Testis (tissue), 3 donors: ENCODE data around the gene CLIC3. TPM values are rescaled to one million over a fixed set of nuclear protein-coding genes. Genes with fewer than 3 reads are reported as not detected.
A peak's percentile ranks its signal among the peaks of the same experiment; 100 is the strongest.

ENCODE experiments used
- DNase-seq: peaks from one replicate; pipeline ENCODE4 v3.0.0-alpha.2; 2019
- H3K27ac ChIP-seq, 2 donors: fragments of 200-600 bp; sonication (generic); one replicate each; pipeline ENCODE4 v1.5.1; 2019
- H3K27me3 ChIP-seq: fragments of 200-600 bp; sonication (generic); one replicate; pipeline ENCODE4 v1.5.1; 2019
- H3K36me3 ChIP-seq: fragments of 200-600 bp; sonication (generic); one replicate; pipeline ENCODE4 v1.5.1; 2017; ENCODE audit warnings: low read depth; ENCODE audit errors: missing control alignments
- H3K4me1 ChIP-seq: fragments of 200-600 bp; sonication (generic); one replicate; pipeline ENCODE4 v1.5.1; 2019
- H3K4me3 ChIP-seq, 2 donors: fragments of 200-600 bp; sonication (generic); one replicate each; pipeline ENCODE4 v1.5.1; 2017 to 2019
- H3K9me3 ChIP-seq: fragments of 200-600 bp; sonication (generic); one replicate; pipeline ENCODE4 v1.5.1; 2017
- CTCF ChIP-seq, 3 experiments: fragments of 450-650 bp in 2 of 3; fragments of 200-600 bp in 1 of 3; sonication (generic) in 1 of 3; IDR thresholded peaks; one replicate each; pipeline ENCODE4 v1.5.1; 2016 to 2019; ENCODE audit warnings: antibody characterized with exemption in 3 of 3, mild to moderate bottlenecking in 2 of 3, moderate library complexity in 1 of 3
- POLR2A ChIP-seq: fragments of 450-650 bp; IDR thresholded peaks from one replicate; pipeline ENCODE4 v1.6.1; 2017; ENCODE audit warnings: antibody characterized with exemption, mild to moderate bottlenecking, moderate library complexity
- WGBS, 2 donors: methylation state at CpG; one replicate each; pipeline ENCODE4 v1.1.5; 2018; 5-methylcytosine and 5-hydroxymethylcytosine counted together
- intact Hi-C: fragments of 100-400 bp; cut with DNase I; formaldehyde crosslinking; loops from one replicate; pipeline ENCODE4 v1.15.1; 2023; ENCODE audit warnings: low total_unique reads
- polyA plus RNA-seq: library from polyadenylated mRNA; stranded (reverse); fragments of 350-450 nt; fragmentation: Illumina TruSeq; extraction: RNeasy Lipid Tissue Mini Kit (QIAGEN cat#74804); gene quantifications from one replicate; pipeline ENCODE4 v1.2.3, GENCODE V29; 2014; ENCODE audit warnings: low read depth, low replicate concordance; ENCODE audit not compliant: insufficient read depth
- total RNA-seq, 2 donors: library from RNA; depleted of rRNA; stranded (reverse); fragments of >200 nt; gene quantifications; one replicate each; pipeline ENCODE4 v1.2.3, GENCODE V29; 2016

Gene CLIC3
- total and polyA plus RNA-seq, 3 donors from 2014 or later, result 1.8 to 2.8 (median 1.9) TPM

DNA sequence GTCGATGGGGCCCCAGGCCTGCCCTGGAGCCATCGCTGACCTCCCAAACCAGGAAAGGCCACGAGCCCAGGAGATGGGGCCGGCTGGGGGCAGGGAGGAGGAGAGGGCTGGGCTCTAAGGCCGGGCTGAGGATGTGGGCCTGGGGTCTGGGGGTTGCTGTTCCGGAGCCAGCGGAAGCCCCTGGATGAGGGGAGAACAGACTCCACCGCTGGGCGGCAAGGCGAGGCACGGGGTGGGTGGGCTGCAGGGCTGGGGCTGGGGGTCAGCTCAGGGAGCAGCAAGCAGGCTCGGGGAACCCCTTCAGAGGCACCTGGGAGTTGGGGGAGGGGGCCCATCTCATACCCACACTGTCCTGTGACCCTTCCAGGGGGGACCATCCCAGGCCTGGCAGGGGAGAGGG is 32.6 kb downstream of the CLIC3 start:
- TF ChIP-seq CTCF (IDR thresholded peaks at IDR 0.05) (no peak), POLR2A (no peak)
- no peaks in the 10 kb centered on the region for H3K36me3 ChIP-seq
- peaks cover 72% of the 10 kb centered on the region for H3K4me1 ChIP-seq
- H3K4me3 ChIP-seq, result no peak overlapping the region
- DNase-seq, result no peak
- no peaks in the 10 kb centered on the region for H3K9me3 ChIP-seq
- intact Hi-C loops, result no loop called here
- H3K27ac ChIP-seq, result peak overlapping the region; percentile 81
- WGBS, 2 donors, result 80 to 82% methylated on average over 2 to 12 of the region's 12 CpGs
- no peaks in the 10 kb centered on the region for H3K27me3 ChIP-seq

DNA sequence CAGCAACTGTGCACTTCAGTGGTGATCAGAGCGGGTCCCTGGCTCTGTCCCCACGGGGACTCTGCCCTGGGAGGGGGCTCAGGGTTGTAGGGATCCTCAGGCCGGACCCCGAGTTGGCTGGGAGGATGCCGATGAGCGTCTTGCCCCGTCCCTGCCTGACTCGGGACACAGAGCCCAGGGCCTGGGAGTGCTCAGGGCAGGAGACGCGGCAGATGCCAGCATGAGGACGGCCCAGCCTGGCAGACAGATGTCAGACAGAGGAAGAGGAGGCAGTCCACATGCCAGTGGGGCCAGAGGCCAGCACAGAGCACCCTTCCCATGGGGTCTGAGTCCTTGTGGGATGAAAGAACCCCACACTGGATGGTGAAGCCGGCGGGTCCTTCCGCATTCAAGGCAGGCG is 33.0 kb downstream of the CLIC3 start:
- no peak overlapping the region for H3K4me3 ChIP-seq
- peak overlapping the region; percentile 81 for H3K27ac ChIP-seq
- no peak for DNase-seq
- H3K9me3 ChIP-seq, result no peaks in the 10 kb centered on the region
- H3K4me1 ChIP-seq, result peaks cover 68% of the 10 kb centered on the region
- no peaks in the 10 kb centered on the region for H3K36me3 ChIP-seq
- TF ChIP-seq POLR2A (no peak), CTCF (IDR thresholded peaks at IDR 0.05) (no peak)
- intact Hi-C loops, result no loop called here
- H3K27me3 ChIP-seq, result no peaks in the 10 kb centered on the region
- 50 to 53% methylated on average over 7 to 15 of the region's 15 CpGs for WGBS, 2 donors

GRCh38 chr9:136962701-136963248 is 33.6 kb downstream of the CLIC3 start:
- H3K27ac ChIP-seq, result peak overlapping the region; percentile 81
- no peak for TF ChIP-seq CTCF (IDR thresholded peaks at IDR 0.05)
- TF ChIP-seq POLR2A, result no peak
- H3K27me3 ChIP-seq, result no peaks in the 10 kb centered on the region
- intact Hi-C loops, result no loop called here
- WGBS, 2 donors, result 64 to 77% methylated on average over 7 to 11 of the region's 11 CpGs
- no peaks in the 10 kb centered on the region for H3K9me3 ChIP-seq
- peak; percentile 85 for DNase-seq
- H3K36me3 ChIP-seq, result no peaks in the 10 kb centered on the region
- H3K4me1 ChIP-seq, result peaks cover 64% of the 10 kb centered on the region
- H3K4me3 ChIP-seq, result no peak overlapping the region

- H3K9me3 ChIP-seq, result no peaks in the 10 kb centered on the region
- H3K4me3 ChIP-seq, result no peak overlapping the region
- peak overlapping the region; percentile 81 for H3K27ac ChIP-seq
- H3K36me3 ChIP-seq, result no peaks in the 10 kb centered on the region
- TF ChIP-seq CTCF (IDR thresholded peaks at IDR 0.05) (no peak), POLR2A (no peak)
- WGBS, 2 donors, result 92 to 96% methylated on average over 9 of the region's 9 CpGs
- DNase-seq, result no peak
- intact Hi-C loops, result no loop called here
- H3K4me1 ChIP-seq, result peaks cover 64% of the 10 kb centered on the region
- no peaks in the 10 kb centered on the region for H3K27me3 ChIP-seq
Measured at GRCh38 chr9:136962163-136962562, 34.2 kb downstream of the CLIC3 start.
